ENCODE results near the gene ASB3.
"Not testable (repeated sequence)": the region's sequence is repeated elsewhere in the genome, so short reads cannot be mapped to it uniquely, and the experiment has no call there.

The ASB3 gene

DNA sequence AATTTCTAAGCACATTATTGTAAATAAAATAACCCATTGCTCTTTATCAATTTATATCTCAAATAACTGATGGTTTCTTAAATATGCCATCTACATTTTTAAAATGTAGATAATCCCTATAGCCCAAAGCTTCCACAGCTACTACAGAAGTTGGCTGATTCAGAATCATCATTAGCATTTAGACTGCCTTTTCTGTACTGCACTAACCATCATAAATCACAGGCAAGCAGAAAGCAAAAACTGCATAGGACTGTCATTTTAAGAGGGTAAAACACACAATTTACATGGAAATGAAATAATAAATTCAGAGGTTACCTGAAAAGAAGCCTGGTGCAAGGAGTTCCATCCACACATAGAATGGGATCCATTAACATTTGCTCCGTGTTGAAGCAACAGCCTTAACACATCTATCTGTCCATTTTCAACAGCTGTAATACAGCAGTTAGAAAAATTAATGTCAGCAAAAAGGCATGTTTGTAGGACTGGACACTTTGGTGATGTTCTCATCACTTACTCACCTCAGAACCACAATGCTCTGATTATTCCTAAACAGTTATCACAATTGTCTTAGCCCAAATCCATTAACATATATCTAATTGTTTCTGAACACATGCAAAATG lies 57.5 kb downstream of the ASB3 start:
- no peak for DNase-seq

DNA sequence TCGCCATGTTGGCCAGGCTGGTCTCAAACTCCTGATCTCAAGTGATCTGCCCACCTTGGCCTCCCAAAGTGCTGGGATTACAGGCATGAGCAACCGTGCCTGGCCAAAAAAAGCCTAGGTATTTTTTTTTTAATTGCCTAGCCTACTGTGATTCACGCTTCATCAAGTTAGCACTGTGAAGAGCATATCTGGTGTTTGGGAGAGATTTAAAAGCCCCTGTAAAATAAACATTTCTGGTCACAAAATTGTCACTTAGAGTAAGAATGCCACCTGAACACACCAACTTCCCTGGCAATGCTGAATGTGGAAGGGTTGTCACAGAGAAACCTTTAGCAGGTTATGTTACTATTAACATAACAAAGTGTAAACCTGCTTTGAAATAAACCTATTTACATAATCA lies 58.8 kb downstream of the ASB3 start:
- DNase-seq = no peak

- no peak for DNase-seq
Observed at GRCh38 chr2:53725662-53726061, 61.1 kb downstream of the ASB3 start.

- DNase-seq = no peak
Observed at GRCh38 chr2:53724536-53724935, 62.2 kb downstream of the ASB3 start.

- not testable (repeated sequence) for DNase-seq
Observed at GRCh38 chr2:53720944-53721343, 65.8 kb downstream of the ASB3 start.

DNA sequence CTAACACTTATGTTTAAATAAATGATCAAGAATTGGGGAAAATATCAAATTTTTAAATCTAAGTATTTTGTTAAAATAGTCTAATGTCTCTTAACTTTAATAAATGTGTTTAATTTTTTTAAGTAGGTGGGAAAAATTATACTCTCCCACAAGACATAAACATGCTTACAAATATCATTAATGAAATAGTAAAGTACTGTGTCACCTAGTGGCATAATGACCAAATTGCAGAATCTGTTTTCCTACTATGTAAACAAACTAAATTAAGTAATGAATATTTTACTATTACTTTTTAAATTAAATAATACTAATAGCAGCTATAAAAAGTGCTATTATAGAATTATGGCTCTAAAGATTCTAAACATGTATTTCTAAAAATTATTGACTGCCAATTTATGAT lies 71.2 kb downstream of the ASB3 start:
- DNase-seq = no peak

DNA sequence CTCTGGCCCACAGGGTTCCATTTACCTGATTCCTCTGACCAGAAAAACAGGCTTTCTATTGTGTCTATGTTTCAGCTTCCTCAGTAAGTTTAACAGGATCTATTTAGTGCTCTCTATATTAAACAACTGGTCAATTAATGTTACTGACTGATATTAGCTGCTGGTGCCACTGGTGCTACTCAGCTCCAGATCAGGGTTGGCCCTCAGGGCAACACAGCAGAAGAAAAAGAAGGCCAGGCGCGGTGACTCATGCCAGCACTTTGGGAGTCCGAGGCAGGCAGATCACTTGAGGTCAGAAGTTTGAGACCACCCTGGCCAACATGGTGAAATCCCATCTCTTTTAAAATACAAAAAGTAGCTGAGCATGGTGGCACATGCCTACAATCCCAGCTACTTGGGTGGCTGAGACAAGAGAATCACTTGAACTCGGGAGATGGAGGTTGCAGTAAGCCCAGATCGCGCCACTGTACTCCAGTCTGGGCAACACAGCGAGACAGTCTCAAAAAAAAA lies 75.4 kb downstream of the ASB3 start:
- DNase-seq = no peak

DNA sequence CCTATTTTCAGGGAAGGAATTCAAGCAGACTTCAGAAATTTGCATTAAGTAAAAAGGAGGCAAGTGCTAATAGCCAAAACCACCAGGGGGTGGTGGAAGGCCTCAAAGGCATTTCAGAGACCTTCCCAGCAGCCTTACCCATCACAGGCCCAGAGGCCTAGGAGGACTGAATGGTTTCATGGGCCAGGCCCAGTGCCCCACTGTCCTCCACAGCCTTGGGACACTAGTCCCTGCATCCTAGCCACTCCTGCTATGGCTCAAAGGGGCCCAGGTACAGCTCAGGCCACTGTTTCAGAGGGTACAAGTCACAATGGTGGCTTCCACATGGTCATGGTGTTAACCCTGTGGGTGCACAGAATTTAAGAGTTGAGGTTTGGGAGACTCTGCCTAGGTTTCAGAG lies 77.8 kb downstream of the ASB3 start:
- no peak for DNase-seq

DNA sequence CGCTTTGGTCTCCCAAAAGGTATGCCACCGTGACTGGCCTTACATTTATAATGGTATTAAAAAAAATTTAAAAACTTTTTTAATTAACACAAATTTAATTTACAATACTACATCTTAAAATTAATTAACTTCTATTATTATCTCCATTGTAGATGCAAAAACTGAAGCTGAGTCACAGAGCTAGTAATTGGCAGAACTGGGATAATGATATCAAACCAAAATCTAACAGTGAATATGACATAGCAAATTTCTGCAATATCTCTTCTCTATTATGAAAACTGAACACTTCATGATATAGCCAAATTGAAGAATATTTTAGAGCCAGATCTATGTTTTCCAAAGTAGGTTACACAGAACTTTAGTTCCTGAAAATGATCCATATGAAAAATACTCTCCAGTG lies 85.5 kb downstream of the ASB3 start:
- no peak for DNase-seq

DNA sequence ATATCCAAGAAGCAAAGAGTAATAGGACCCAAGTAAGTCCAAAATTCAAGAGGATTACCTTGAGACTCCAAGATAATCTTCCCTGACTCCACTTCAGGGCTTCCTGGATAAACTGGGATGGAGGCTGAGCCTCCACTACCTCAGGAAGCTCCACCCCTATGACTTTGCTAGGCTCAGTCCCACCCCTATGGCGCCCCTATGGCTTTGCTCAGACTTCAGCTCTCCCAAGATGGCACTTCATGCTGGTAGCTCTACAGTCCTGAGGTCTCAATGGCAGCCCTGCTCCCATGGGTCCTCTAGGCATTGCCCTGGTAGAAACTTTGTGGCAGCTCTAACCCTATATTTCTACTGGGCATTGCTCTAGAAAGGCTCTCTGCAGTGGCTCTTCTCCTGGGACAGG lies 89.1 kb downstream of the ASB3 start:
- no peak for DNase-seq

GRCh38 chr2:53697092-53697491 lies 89.7 kb downstream of the ASB3 start:
- DNase-seq = no peak

- no peak for DNase-seq
Observed at GRCh38 chr2:53695575-53695974, 91.2 kb downstream of the ASB3 start.

DNA sequence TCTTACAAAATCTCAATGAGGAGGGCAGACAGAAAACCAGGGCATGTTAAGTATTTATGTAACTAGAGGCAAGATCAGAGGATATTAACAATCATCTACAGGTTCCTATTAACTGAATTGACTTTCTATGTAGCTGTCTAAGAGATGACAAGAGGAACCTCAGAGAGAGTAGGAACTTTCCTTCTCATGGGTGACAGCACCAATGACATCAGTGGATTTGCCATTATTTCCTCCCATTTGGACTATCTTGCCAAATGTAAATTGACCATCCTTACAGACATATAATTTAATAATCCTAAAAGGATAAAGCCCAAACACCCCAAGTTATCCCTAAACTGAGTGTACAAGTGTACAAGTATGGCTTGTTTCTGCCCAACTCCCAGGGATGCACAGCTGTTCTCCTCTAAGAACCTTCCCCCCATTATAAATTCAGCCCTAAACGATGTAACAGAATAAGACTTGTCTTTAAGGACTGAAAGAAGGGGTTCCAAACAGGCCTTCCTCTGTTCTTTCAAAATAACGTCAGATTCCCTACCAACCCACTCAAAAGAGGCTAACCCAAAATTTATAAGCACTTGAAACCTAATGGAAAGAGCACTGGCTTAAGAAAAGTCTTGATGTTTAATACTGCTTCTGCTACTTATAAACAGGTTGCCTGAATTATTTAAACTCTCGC lies 92.5 kb downstream of the ASB3 start:
- no peak for DNase-seq

- DNase-seq = no peak
Observed at GRCh38 chr2:53690876-53691275, 95.9 kb downstream of the ASB3 start.

- DNase-seq = no peak
Observed at GRCh38 chr2:53672881-53673522, 113.8 kb downstream of the ASB3 start.

- DNase-seq = no peak
Observed at GRCh38 chr2:53670331-53670730, 116.4 kb downstream of the ASB3 start.

- DNase-seq = no peak
Observed at GRCh38 chr2:53668624-53669026, 118.1 kb downstream of the ASB3 start.

- DNase-seq = not testable (repeated sequence)
Observed at GRCh38 chr2:53667130-53667529, 119.6 kb downstream of the ASB3 start.

DNA sequence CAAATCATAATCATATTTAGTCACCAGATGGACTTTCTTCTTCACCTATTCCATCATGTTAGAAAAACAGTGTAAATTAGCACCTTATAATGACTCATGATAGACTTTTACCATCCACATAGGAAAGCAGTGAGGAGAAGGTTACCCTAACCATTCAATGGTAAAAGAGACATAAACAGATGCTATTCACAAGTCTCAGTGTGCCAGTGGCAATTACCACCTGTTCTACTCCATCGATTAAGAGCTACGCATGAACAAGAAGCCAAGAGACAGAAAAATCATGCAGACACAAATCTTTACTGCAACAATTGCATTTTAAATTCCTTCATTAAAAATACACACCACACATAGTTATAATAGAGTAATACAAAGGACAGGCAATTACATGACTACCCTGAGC lies 125.9 kb downstream of the ASB3 start:
- no peak for DNase-seq

DNA sequence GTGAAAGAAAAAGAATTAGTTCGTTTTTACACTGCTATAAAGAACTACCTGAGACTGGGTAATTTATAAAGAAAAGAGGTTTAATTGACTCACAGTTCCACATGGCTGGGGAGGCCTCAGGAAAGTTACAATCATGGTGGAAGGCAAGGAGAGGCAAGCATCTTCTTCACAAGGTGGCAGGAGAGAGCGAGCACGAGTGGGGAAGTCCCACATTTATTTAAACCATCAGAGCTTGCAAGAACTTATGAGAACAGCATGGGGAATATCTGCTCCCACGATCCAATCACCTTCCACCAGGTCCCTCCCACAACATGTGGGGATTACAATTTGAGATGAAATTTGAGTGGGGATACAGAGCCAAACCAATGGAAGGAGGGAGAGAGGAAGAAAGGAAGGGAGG lies 128.3 kb downstream of the ASB3 start:
- DNase-seq = not testable (repeated sequence)

- DNase-seq = no peak
Observed at GRCh38 chr2:53655256-53655655, 131.5 kb downstream of the ASB3 start.

GRCh38 chr2:53654396-53654795 lies 132.4 kb downstream of the ASB3 start:
- no peak for DNase-seq

- no peak for DNase-seq
Observed at GRCh38 chr2:53652131-53652530, 134.6 kb downstream of the ASB3 start.

DNA sequence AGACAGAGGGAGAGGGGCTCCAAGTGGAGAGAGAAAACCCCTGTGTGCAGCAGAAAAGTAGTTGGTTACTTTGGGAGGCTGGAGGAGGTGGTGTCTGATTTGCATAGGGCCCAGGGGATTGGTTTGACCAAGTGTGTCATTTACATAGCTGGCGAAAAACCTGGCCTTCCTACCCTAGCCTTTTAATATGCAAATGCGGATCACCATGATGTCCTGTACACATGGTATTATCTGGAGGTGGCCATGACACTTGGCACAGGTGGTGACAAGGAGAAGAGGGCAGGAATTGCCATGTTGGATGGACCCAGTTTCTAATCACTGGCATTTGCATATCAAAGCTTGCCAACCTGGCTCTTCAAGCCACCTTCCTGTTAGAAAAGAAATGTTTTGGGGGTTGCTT lies 140.0 kb downstream of the ASB3 start:
- DNase-seq = no peak

All from CD4-positive, alpha-beta T cell treated with Interleukin-4 for 1 hour (primary cell).